Measurements from ENCODE around the gene NCOA7. TPM values are rescaled to one million over a fixed set of nuclear protein-coding genes. Genes with fewer than 3 reads are reported as not detected.

The NCOA7 gene
- 10 to 100 TPM; 62.6 to 94.7 (median 82.4) TPM for total RNA-seq

DNA sequence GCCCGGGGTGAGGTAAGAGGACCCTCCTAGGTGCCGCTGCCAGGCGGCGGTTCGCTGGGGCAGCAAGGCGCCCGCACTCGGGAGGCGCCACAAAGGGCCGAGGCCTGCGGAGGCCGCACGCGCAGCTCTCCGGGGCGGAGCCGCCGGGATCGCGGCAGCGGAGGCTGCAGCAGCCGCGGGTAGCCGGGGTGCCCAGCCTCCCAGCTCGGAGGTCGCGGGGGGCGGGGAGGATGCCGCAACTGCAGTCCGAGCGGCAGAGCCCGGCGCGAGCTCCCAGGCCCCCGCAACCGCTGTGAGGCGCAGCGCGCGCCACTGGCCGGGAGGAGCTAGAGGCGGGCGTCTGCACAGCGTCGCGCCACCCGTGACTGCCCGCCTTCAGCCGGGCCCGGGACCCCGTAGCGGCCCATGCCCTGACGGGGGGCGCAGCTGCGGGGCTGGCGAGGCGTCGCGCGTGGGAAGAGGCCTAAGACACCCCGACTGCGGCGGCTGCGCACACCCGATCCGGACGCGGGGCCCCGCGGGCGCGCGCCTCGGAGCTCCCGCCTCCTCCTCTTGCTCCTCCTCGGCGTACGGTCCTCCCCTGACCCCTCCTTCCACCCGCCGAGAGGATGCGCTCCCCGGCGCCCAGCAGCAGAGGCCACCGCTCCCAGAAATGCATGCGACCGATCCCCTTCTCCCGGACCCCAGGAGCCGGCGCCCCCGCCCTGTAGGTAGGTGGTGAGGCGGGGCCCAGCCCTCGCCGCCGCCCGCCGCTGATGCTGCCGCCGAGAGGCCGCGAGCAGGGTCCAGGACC lies at the start of gene NCOA7:
Gene NCOA7, plus strand, starts transcription at position 603 of the 793 bp plus-strand sequence. CDS start 24,395 bp downstream, outside the sequence.
- no peaks in the 10 kb centered on the region for H3K27me3 ChIP-seq
- no peaks in the 10 kb centered on the region for H3K36me3 ChIP-seq
- peaks cover 6% of the 10 kb centered on the region in 2 donors for H3K4me1 ChIP-seq
- TF ChIP-seq, protein P1, sequence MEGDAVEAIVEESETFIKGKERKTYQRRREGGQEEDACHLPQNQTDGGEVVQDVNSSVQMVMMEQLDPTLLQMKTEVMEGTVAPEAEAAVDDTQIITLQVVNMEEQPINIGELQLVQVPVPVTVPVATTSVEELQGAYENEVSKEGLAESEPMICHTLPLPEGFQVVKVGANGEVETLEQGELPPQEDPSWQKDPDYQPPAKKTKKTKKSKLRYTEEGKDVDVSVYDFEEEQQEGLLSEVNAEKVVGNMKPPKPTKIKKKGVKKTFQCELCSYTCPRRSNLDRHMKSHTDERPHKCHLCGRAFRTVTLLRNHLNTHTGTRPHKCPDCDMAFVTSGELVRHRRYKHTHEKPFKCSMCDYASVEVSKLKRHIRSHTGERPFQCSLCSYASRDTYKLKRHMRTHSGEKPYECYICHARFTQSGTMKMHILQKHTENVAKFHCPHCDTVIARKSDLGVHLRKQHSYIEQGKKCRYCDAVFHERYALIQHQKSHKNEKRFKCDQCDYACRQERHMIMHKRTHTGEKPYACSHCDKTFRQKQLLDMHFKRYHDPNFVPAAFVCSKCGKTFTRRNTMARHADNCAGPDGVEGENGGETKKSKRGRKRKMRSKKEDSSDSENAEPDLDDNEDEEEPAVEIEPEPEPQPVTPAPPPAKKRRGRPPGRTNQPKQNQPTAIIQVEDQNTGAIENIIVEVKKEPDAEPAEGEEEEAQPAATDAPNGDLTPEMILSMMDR (IDR thresholded peaks at IDR 0.05), result peak in 1 of 3 donors; percentile 11
- TF ChIP-seq POLR2A (IDR thresholded peaks at IDR 0.05) (peak; percentile 82), POLR2AphosphoS5 (IDR thresholded peaks at IDR 0.05) (peak; percentile 63 to 91 (median 88))
- H3K9me3 ChIP-seq, result no peaks in the 10 kb centered on the region
- peak; percentile 69 to 78 for DNase-seq (ENCODE audit: low spot score in 2 of 2)
- intact Hi-C loops (cut with DNase I; ENCODE audit: low total_unique reads), result no loop called here
- peak within 1 kb of the TSS; percentile 98 to 99 for H3K27ac ChIP-seq
- H3K4me3 ChIP-seq, result peak within 1 kb of the TSS; percentile 76 to 96 (median 88)

- Histone ChIP-seq H3K36me3 (no peaks in the 10 kb centered on the region), H3K27ac (no peak overlapping the region), H3K27me3 (no peaks in the 10 kb centered on the region), H3K4me1 (no peaks in the 10 kb centered on the region), H3K9me3 (no peaks in the 10 kb centered on the region), H3K4me3 (no peak overlapping the region)
- intact Hi-C loops (cut with DNase I; ENCODE audit: low total_unique reads), result no loop called here
- no peak for DNase-seq (ENCODE audit: low spot score in 2 of 2)
- no peak for TF ChIP-seq POLR2A (IDR thresholded peaks at IDR 0.05)
- TF ChIP-seq, protein P1 (IDR thresholded peaks at IDR 0.05), result no peak
- TF ChIP-seq POLR2AphosphoS5 (IDR thresholded peaks at IDR 0.05), result no peak
Measured at GRCh38 chr6:125741336-125741735, 49.4 kb upstream of the NCOA7 start.

- intact Hi-C loops (cut with DNase I; ENCODE audit: low total_unique reads), result no loop called here
- TF ChIP-seq POLR2AphosphoS5 (IDR thresholded peaks at IDR 0.05) (no peak), POLR2A (IDR thresholded peaks at IDR 0.05) (no peak)
- TF ChIP-seq, protein P1 (IDR thresholded peaks at IDR 0.05), result no peak
Measured at GRCh38 chr6:125742024-125742423, 48.7 kb upstream of the NCOA7 start.

GRCh38 chr6:125742464-125743120 lies 48.2 kb upstream of the NCOA7 start:
- no peak for TF ChIP-seq POLR2AphosphoS5 (IDR thresholded peaks at IDR 0.05)
- TF ChIP-seq POLR2A (IDR thresholded peaks at IDR 0.05), result no peak
- TF ChIP-seq, protein P1 (IDR thresholded peaks at IDR 0.05), result no peak
- Histone ChIP-seq H3K9me3 (no peaks in the 10 kb centered on the region), H3K27me3 (no peaks in the 10 kb centered on the region), H3K4me3 (no peak overlapping the region), H3K27ac (no peak overlapping the region), H3K4me1 (no peaks in the 10 kb centered on the region), H3K36me3 (no peaks in the 10 kb centered on the region)
- intact Hi-C loops (cut with DNase I; ENCODE audit: low total_unique reads), result no loop called here
- DNase-seq (ENCODE audit: low spot score in 2 of 2), result no peak

More at GRCh38 chr6:125742024-125742423, 48.7 kb upstream of the NCOA7 start:
- Histone ChIP-seq H3K27me3 (no peaks in the 10 kb centered on the region), H3K4me3 (no peak overlapping the region), H3K4me1 (no peaks in the 10 kb centered on the region), H3K9me3 (no peaks in the 10 kb centered on the region), H3K36me3 (no peaks in the 10 kb centered on the region), H3K27ac (no peak overlapping the region)
- DNase-seq (ENCODE audit: low spot score in 2 of 2), result no peak

- Histone ChIP-seq H3K4me3 (no peak overlapping the region), H3K4me1 (no peaks in the 10 kb centered on the region), H3K36me3 (no peaks in the 10 kb centered on the region), H3K27me3 (no peaks in the 10 kb centered on the region), H3K9me3 (no peaks in the 10 kb centered on the region), H3K27ac (no peak overlapping the region)
- TF ChIP-seq, protein P1 (IDR thresholded peaks at IDR 0.05), result no peak
- no peak for TF ChIP-seq POLR2AphosphoS5 (IDR thresholded peaks at IDR 0.05)
- no peak for TF ChIP-seq POLR2A (IDR thresholded peaks at IDR 0.05)
- no peak for DNase-seq (ENCODE audit: low spot score in 2 of 2)
- intact Hi-C loops (cut with DNase I; ENCODE audit: low total_unique reads), result no loop called here
Measured at GRCh38 chr6:125743604-125744003, 47.2 kb upstream of the NCOA7 start.
